ENCODE measurements around the gene PARD3B. TPM values are rescaled to one million over a fixed set of nuclear protein-coding genes. Genes with fewer than 3 reads are reported as not detected.

The PARD3B gene
- total RNA-seq, 1 experiment from 2014 or later = 7.6 TPM

- no peak for DNase-seq (ENCODE audit: low spot score)
- TF ChIP-seq EZH2 (IDR thresholded peaks at IDR 0.05; ENCODE audit: borderline replicate concordance, low read depth, low read length, poor library complexity, severe bottlenecking) (no peak), CTCF (conservative IDR thresholded peaks at IDR 0.05; ENCODE audit: low read depth, low read length) (no peak)
- no peak overlapping the region for H3K4me3 ChIP-seq (ENCODE audit: low read depth, low read length, poor library complexity, severe bottlenecking)
- no peak overlapping the region for H3K27ac ChIP-seq (ENCODE audit: low read depth, low read length, poor library complexity, severe bottlenecking)
- intact Hi-C loops (cut with micrococcal nuclease; ENCODE audit: unreplicated experiment) = no loop called here
- no TSS peak for BruUV-seq (replicated peaks)
- H3K9me3 ChIP-seq (ENCODE audit: low read depth, low read length, poor library complexity, severe bottlenecking) = no peaks in the 10 kb centered on the region
- CTCF ChIA-PET = no interaction called here
- no peaks in the 10 kb centered on the region for H3K36me3 ChIP-seq (ENCODE audit: insufficient read depth, low read length, poor library complexity, severe bottlenecking)
- POLR2A ChIA-PET (ENCODE audit: low non-redundant PET) = no interaction called here
- H3K27me3 ChIP-seq (replicated peaks; ENCODE audit: insufficient read depth, low read depth, low read length, poor library complexity) = no peaks in the 10 kb centered on the region
- H3K4me1 ChIP-seq (ENCODE audit: insufficient read depth, low read length, poor library complexity, severe bottlenecking) = no peaks in the 10 kb centered on the region
Observed at GRCh38 chr2:204665207-204665606, 119.9 kb downstream of the PARD3B start.

- no peak for DNase-seq (ENCODE audit: low spot score)
- intact Hi-C loops (cut with micrococcal nuclease; ENCODE audit: unreplicated experiment) = no loop called here
- BruUV-seq (replicated peaks) = no TSS peak
- ChIA-PET POLR2A (ENCODE audit: low non-redundant PET) (no interaction called here), CTCF (no interaction called here)
- Histone ChIP-seq H3K4me3 (ENCODE audit: low read depth, low read length, poor library complexity, severe bottlenecking) (no peak overlapping the region), H3K4me1 (ENCODE audit: insufficient read depth, low read length, poor library complexity, severe bottlenecking) (no peaks in the 10 kb centered on the region), H3K9me3 (ENCODE audit: low read depth, low read length, poor library complexity, severe bottlenecking) (no peaks in the 10 kb centered on the region), H3K27ac (ENCODE audit: low read depth, low read length, poor library complexity, severe bottlenecking) (no peak overlapping the region), H3K27me3 (replicated peaks; ENCODE audit: insufficient read depth, low read depth, low read length, poor library complexity) (no peaks in the 10 kb centered on the region), H3K36me3 (ENCODE audit: insufficient read depth, low read length, poor library complexity, severe bottlenecking) (no peaks in the 10 kb centered on the region)
- no peak for TF ChIP-seq CTCF (conservative IDR thresholded peaks at IDR 0.05; ENCODE audit: low read depth, low read length)
- TF ChIP-seq EZH2 (IDR thresholded peaks at IDR 0.05; ENCODE audit: borderline replicate concordance, low read depth, low read length, poor library complexity, severe bottlenecking) = no peak
Observed at GRCh38 chr2:204665771-204666170, 120.5 kb downstream of the PARD3B start.

GRCh38 chr2:204667990-204668389 is 122.7 kb downstream of the PARD3B start:
- ChIA-PET POLR2A (ENCODE audit: low non-redundant PET) (no interaction called here), CTCF (no interaction called here)
- Histone ChIP-seq H3K4me3 (ENCODE audit: low read depth, low read length, poor library complexity, severe bottlenecking) (no peak overlapping the region), H3K4me1 (ENCODE audit: insufficient read depth, low read length, poor library complexity, severe bottlenecking) (no peaks in the 10 kb centered on the region), H3K36me3 (ENCODE audit: insufficient read depth, low read length, poor library complexity, severe bottlenecking) (no peaks in the 10 kb centered on the region), H3K27ac (ENCODE audit: low read depth, low read length, poor library complexity, severe bottlenecking) (no peak overlapping the region), H3K27me3 (replicated peaks; ENCODE audit: insufficient read depth, low read depth, low read length, poor library complexity) (no peaks in the 10 kb centered on the region), H3K9me3 (ENCODE audit: low read depth, low read length, poor library complexity, severe bottlenecking) (no peaks in the 10 kb centered on the region)
- intact Hi-C loops (cut with micrococcal nuclease; ENCODE audit: unreplicated experiment) = no loop called here
- BruUV-seq (replicated peaks) = no TSS peak
- no peak for DNase-seq (ENCODE audit: low spot score)
- no peak for TF ChIP-seq EZH2 (IDR thresholded peaks at IDR 0.05; ENCODE audit: borderline replicate concordance, low read depth, low read length, poor library complexity, severe bottlenecking)
- no peak for TF ChIP-seq CTCF (conservative IDR thresholded peaks at IDR 0.05; ENCODE audit: low read depth, low read length)

Measured in A673 (cell line).